Measurements from ENCODE around the gene CDA.

CDA gene
- total RNA-seq: 0 reads per million in 2 donors

DNA sequence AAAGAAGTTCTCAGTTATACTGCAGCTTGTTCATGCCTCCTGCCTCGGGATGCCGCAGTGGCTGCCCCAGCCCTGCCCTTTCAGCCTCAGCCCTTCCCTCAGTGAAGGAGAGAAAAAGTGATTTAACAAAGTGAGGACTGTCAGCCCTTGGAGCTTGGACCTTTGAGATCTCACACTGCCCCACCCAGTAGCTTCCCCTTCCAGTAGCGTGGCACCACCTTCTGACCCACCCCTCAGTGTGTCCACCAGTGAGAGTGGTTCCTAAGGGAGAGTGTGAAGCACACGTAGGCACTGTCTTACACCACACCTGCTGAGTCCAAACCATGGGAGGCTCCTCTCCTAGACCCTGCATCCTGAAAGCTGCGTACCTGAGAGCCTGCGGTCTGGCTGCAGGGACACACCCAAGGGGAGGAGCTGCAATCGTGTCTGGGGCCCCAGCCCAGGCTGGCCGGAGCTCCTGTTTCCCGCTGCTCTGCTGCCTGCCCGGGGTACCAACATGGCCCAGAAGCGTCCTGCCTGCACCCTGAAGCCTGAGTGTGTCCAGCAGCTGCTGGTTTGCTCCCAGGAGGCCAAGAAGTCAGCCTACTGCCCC lies at the start of gene CDA:
Gene CDA, plus strand, starts transcription at position 464 of the 592 bp plus-strand sequence. Its CDS starts 33 bp downstream, at position 497.
- DNase-seq: no peak

GRCh38 chr1:20540281-20540680 lies 48.6 kb upstream of the CDA start:
- no peak for DNase-seq

GRCh38 chr1:20546637-20547036 lies 42.3 kb upstream of the CDA start:
- DNase-seq: no peak

DNA sequence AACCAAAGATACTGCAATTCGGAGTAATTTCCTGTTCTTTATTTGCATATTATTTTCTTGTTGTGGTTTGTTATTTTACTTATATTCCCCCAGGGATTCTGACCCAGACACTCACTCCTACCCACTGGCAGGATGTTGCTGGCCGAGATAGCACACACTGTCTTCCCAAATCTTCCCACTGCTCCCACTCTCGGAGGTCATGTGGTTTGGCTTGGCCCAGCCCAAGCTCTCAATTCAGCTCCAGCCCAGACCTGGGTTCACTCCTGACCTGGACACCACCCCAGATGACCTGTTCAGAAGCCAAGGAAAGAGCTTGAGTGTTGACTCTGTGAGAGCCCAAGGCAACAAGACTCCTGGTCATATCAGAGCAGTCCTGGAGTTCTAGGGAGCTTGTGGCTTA lies 37.7 kb upstream of the CDA start:
- DNase-seq: no peak

- DNase-seq: no peak
Observed at GRCh38 chr1:20551945-20552727, 36.8 kb upstream of the CDA start, which contains the start of gene FAM43B. FAM43B (plus strand) TSS chr1:20552573; CDS start chr1:20552974, 401 bp downstream.

DNA sequence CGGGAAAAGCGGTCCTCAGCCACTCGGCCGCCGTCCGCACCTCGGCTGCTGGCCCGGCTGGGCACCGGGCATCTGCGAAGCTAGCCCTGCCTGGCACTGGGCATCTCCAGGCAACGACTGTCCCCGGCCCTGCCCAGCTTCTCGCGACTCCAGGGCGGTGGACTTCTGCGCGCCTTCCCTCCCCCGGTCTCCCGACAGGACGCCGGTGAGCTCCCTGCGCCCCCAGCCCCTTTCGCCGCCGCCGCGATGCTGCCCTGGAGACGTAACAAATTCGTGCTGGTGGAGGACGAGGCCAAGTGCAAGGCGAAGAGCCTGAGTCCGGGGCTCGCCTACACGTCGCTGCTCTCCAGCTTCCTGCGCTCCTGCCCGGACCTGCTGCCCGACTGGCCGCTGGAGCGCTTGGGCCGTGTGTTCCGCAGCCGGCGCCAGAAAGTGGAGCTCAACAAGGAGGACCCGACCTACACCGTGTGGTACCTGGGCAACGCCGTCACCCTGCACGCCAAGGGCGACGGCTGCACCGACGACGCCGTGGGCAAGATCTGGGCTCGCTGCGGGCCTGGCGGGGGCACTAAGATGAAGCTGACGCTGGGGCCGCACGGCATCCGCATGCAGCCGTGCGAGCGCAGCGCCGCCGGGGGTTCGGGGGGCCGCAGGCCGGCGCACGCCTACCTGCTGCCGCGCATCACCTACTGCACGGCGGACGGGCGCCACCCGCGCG lies 36.0 kb upstream of the CDA start:
- DNase-seq: no peak

- no peak for DNase-seq
Observed at GRCh38 chr1:20555025-20555757, 33.7 kb upstream of the CDA start.

DNA sequence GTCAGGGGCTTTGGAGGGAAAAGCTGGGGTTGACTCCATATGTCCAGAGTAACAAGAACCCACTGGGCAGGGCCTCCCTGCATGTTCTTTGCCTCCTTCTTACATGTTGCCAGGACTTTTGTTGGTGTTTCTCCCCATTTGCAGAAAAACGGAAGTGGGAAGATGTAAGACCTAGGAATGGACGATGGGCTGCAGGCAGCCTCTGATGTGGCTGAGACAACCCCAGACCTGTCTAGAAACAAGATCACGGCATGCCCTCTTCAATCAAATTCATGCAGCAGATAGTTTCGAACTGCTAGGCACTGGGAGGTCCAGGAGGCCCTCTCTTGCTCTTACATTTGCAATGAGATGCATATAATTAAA lies 33.2 kb upstream of the CDA start:
- DNase-seq: no peak

- DNase-seq: no peak
Observed at GRCh38 chr1:20558191-20558590, 30.7 kb upstream of the CDA start.

- no peak for DNase-seq
Observed at GRCh38 chr1:20560966-20561365, 27.9 kb upstream of the CDA start.

DNA sequence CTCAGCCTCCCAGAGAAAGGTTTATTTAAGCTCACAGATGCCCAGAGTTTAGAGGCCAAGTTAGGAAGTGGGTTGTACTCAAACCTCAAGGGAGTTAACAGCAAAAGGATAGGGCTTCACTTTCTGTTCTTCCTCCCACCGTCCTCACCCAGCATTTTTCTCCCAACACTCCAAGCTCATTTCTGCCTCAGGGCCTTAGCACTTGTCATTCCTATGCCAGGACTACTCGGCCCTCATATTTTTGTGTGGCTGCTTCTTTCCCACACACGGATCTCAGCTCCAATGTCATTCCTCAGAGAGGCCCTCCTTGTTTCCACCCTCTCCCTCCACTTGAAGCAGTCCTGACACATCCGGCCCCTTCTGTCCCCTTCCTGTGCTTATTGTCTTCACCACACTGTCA lies 23.7 kb upstream of the CDA start:
- no peak for DNase-seq

DNA sequence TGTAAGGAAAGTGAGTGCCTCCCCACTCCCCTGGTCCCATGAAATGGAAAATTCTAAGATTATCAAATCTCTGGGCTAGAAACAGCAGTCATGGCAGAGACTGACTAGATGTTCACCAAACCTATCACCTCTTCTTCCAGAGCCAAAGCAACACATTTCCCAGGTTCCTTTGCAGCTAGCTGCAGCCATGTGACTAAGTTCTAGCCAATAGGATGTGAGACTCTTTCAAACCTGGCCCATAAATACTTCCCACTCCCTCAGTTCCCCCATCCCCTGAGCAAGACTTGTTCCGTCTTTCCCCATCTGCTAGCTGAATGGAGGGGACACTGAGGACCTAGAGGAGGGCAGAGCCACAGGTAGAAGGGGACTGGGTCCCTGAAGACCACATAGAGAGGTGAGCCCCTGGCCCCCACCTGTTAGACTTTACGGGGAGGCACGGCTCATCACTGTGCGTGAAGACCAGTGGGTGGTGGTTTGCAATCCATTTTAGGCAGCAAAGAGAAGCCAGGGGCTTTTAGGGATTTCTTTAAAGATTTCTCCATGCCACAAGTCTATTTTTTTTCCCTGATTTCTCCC lies 19.3 kb upstream of the CDA start:
- no peak for DNase-seq

GRCh38 chr1:20571427-20571826 lies 17.5 kb upstream of the CDA start:
- no peak for DNase-seq

DNA sequence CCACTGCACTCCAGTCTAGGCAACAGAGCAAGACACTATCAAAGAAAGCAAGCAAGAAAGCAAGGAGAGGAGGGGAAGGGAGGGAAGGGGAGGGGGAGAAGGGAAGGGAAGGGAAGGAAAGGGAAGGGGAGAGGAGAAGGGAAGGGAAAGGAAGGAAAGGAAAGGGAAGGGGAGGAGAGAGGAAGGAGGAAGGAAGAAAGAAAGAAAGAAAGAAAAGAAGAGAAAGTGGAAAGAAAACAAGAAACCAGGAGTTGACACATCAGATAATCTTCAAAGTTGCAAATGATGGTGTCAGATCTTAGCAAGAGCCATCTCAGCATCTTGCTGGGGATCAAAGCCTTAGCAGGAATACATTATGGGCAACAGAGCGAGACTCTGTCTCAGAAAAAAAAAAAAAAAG lies 14.9 kb upstream of the CDA start:
- DNase-seq: no peak

DNA sequence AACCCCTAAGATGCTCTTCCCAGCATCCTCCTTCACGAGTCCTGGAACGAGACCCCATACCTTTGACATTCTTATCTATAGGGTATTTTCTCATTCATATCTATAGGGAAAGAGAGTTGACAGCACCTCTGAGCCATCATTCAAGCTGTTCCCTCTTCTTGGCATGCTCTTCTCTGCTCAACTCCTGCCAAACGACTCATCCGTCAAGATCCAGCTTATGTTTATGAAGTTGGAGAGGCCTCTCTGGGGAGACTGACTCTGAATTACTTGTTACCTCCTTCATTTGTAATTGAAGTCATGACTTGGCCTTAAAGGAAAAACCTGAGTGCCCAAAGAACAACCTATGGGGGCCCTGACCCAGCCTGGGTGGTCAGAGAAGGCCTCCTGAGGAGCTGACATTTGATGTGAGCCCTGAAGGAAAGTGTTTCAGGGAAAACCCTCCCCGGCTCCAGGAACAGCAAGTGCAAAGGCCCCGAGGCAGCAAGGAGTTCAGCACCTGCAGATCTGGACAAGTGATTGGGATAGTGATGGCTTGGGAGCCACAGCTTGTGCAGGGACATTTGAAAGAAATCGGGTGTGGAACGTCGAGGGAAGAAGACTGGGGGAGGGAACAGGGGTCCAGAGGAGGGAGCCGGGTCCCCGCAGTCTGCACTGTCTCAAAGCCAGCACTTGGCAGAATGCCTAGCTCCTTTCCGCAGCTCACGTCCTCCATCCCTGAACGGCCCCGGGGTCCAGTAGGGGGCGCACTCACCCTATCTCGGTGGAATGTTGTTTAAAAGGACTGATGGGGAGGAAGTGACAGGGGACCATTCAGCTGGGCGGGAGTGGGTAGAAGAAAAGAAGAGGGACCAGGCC lies 14.0 kb upstream of the CDA start:
- DNase-seq: peak; percentile 47

DNA sequence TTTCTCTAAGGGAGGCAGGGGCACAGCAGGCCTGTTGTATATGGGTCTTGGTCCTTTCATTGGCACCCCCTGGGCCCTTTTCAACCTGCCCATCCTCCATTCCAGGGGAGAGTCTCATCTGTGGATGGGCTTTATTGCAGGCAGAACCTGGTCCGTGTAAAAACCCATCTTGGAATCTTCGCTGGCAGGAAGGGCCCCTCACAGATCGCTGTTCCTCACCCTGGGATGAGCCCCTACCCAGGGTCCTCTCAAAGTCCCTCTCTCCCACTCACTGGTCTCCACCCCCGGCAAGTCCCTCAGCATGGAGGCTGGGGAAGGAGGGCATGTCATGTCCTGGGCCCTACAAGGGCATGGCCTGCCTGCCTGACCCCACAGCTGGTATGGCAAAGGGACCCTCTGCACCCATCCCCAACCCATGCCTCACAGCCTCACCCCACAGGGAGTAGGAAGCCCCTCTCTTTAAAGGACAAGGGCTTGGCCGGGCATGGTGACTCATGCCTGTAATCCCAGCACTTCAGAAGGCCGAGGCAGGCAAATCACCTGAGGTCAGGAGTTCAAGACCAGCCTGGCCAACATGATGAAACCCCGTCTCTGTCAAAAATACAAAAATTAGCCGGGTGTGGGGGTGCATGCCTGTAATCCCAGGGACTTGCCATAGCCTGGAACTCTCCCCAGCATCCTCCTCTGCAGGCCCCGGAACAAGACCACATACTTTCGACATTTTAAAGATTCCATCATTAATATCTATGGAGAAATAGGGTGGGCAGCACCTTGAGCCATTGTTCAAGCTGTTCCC lies 13.2 kb upstream of the CDA start:
- no peak for DNase-seq

- no peak for DNase-seq
Observed at GRCh38 chr1:20578062-20578461, 10.8 kb upstream of the CDA start.

DNA sequence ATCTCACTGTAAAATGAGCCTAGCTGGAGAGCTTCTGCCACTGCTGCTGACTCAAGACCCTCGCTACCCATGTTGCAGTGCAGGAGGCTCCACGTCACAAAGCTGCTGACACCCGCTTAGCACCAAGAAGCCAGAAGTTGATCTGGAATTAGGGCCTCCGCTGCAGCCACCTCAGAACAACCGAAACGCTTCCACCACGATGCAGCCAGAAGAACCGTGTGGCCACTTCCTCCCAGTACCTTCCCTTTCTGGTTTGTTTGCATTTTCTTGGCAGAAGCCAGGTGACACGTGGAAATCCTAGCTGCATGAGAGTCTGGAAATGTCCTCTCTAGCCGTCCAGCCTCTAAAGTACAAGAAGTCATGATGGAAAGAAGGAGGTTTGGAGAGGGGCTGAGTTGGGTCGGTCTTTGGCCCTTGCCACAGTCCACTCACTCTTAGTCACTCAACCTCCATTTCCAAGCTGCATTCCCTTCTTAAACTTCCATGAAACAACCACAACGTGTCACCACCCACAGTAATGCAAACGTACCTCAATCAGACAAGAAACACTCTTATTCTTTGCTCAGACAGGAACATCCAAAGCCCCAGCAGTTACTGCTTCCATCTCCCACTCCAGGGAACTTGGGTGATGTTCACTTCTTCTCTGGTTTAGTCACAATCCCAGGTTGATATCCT lies 10.0 kb upstream of the CDA start:
- DNase-seq: no peak

- no peak for DNase-seq
Observed at GRCh38 chr1:20584890-20585289, 4.0 kb upstream of the CDA start.

DNA sequence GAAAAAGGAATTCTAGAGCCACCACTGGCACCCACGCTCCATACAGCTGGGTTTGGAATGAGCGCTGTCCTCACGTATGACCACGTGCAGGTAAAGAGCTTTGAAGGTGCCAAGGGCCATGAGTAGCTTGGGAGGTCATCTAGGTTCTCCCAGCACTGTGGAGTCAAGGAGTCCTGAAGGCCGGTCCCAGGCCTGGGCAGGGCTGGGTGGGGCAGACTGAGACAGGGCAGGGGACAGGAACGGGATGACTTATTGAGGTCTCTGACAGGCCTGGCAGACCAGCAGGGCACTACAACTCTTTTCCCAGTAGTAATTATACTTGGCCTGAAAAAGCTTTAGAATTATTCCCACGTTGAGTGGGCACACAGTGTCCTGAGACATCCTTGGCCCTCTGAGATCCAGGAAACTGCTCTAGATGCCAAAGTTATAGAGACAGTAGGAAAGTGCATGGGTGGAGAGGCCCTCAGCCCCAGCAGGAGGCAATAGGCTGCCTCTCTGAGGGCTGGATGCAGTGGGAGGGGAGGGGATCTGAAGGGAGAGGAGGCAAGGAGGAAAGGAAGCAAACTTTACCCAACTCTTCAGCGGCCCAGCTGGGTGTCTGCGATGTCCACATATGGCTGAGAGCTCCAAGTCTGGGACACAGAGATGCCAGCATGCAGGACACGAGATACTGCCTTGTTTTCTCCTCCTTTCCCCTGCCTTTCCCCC lies 1.8 kb upstream of the CDA start:
- no peak for DNase-seq
